Measurements from ENCODE around the gene NFASC.

GRCh38 chr1:204863024-204863423 is 7.6 kb upstream of the NFASC start:
- no peak for TF ChIP-seq FOXP2 (optimal IDR thresholded peaks at IDR 0.05; ENCODE audit: control extremely low read depth, extremely low read length, insufficient read depth)
- no peak for TF ChIP-seq POLR2AphosphoS5 (IDR thresholded peaks at IDR 0.05; ENCODE audit: borderline replicate concordance, low read depth, low read length)
